Breast epithelium (tissue), 3 donors: Measurements from ENCODE around the gene ABRAXAS1.

Experiments used
- CTCF ChIP-seq, 3 donors: fragments of 450-650 bp; IDR thresholded peaks; one replicate each; pipeline ENCODE4 v1.5.1; 2016 to 2017; ENCODE audit warnings: antibody characterized with exemption in 3 of 3, mild to moderate bottlenecking in 3 of 3, moderate library complexity in 3 of 3
- POLR2A ChIP-seq: fragments of 450-650 bp; IDR thresholded peaks from one replicate; pipeline ENCODE4 v1.6.1; 2016; ENCODE audit warnings: antibody characterized with exemption, mild to moderate bottlenecking, moderate library complexity

- no peak for TF ChIP-seq CTCF (IDR thresholded peaks at IDR 0.05)
- TF ChIP-seq POLR2A = no peak
Observed at GRCh38 chr4:83436680-83437079, 48.2 kb downstream of the ABRAXAS1 start.
